Activated B cell treated with CpG ODN at 0.5 μM for 24 hours (primary cell): ENCODE results near the gene OR5M3. TPM values are rescaled to one million over a fixed set of nuclear protein-coding genes. Genes with fewer than 3 reads are reported as not detected.

Experiments used
- ATAC-seq: fragments of 200-7000 bp; cut with Tn5 transposase; one replicate; pipeline ENCODE4 v1.10.0; 2021; ENCODE audit warnings: low read depth, mild to moderate bottlenecking, moderate library complexity
- CTCF ChIA-PET: fragments of 350-600 bp; sonication (Branson Sonifier 250); formaldehyde crosslinking; loops from one replicate; lab custom pipeline; 2021; ENCODE audit warnings: antibody characterized with exemption; lab: Charles Lee
- POLR2A ChIA-PET: fragments of 350-600 bp; sonication (Branson Sonifier 250); formaldehyde crosslinking; loops from one replicate; lab custom pipeline; 2021; ENCODE audit warnings: antibody characterized with exemption; lab: Charles Lee
- DNase-seq: peaks from one replicate; pipeline ENCODE4 v3.0.0; 2022
- H3K27ac Mint-ChIP-seq: one replicate; pipeline ENCODE4 v1.8.0; 2020; ENCODE audit warnings: mixed read lengths
- H3K27me3 Mint-ChIP-seq: one replicate; pipeline ENCODE4 v1.8.0; 2021; ENCODE audit warnings: mixed read lengths
- H3K36me3 Mint-ChIP-seq: one replicate; pipeline ENCODE4 v1.8.0; 2021; ENCODE audit warnings: low read depth, mixed read lengths
- H3K4me1 Mint-ChIP-seq: one replicate; pipeline ENCODE4 v1.8.0; 2021; ENCODE audit warnings: mixed read lengths
- H3K4me3 Mint-ChIP-seq: one replicate; pipeline ENCODE4 v1.8.0; 2020; ENCODE audit warnings: mild to moderate bottlenecking, mixed read lengths
- H3K9me3 Mint-ChIP-seq: one replicate; pipeline ENCODE4 v1.8.0; 2020; ENCODE audit warnings: mixed read lengths
- intact Hi-C: fragments of 100-400 bp; cut with micrococcal nuclease; formaldehyde crosslinking; loops from one replicate; pipeline ENCODE4 v1.15.1; 2024
- total RNA-seq: library from RNA; stranded (reverse); gene quantifications from 2 replicates; pipeline ENCODE4 v1.2.3, GENCODE V29; 2022
- TF ChIP-seq, protein P1 (sequence below): fragments of 200-600 bp; IDR thresholded peaks from one replicate; pipeline ENCODE4 v1.8.0; 2022; ENCODE audit warnings: antibody characterized with exemption, mild to moderate bottlenecking

The OR5M3 gene
- total RNA-seq, 1 donor from 2014 or later, result not detected

DNA sequence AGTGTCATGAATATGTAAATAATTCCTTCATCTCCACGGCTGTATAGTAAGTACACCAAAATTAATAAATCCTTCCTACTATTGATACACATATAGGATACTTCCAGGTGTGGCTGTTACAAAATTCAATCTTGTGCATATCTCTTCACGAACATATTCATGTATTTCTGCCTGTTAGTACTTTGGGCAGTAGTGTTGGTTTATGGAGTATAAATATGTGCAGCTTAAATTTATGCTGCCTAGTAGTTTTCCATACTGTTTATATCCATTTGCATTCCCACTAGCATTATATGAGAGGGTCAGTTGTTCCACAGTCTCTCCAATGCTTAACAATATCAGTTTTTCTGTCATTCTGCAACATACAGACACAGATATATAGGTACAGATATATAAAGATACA, 22.0 kb upstream of the OR5M3 start:
- TF ChIP-seq, protein P1, sequence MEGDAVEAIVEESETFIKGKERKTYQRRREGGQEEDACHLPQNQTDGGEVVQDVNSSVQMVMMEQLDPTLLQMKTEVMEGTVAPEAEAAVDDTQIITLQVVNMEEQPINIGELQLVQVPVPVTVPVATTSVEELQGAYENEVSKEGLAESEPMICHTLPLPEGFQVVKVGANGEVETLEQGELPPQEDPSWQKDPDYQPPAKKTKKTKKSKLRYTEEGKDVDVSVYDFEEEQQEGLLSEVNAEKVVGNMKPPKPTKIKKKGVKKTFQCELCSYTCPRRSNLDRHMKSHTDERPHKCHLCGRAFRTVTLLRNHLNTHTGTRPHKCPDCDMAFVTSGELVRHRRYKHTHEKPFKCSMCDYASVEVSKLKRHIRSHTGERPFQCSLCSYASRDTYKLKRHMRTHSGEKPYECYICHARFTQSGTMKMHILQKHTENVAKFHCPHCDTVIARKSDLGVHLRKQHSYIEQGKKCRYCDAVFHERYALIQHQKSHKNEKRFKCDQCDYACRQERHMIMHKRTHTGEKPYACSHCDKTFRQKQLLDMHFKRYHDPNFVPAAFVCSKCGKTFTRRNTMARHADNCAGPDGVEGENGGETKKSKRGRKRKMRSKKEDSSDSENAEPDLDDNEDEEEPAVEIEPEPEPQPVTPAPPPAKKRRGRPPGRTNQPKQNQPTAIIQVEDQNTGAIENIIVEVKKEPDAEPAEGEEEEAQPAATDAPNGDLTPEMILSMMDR, result no peak
- peaks cover 5% of the 10 kb centered on the region for H3K9me3 Mint-ChIP-seq
- CTCF ChIA-PET, result no interaction called here
- ATAC-seq, result no peak
- intact Hi-C loops, result no loop called here
- DNase-seq, result no peak
- POLR2A ChIA-PET, result no interaction called here
- no peaks in the 10 kb centered on the region for H3K4me1 Mint-ChIP-seq
- no peaks in the 10 kb centered on the region for H3K27me3 Mint-ChIP-seq
- no peaks in the 10 kb centered on the region for H3K36me3 Mint-ChIP-seq
- no peak overlapping the region for H3K27ac Mint-ChIP-seq
- no peak overlapping the region for H3K4me3 Mint-ChIP-seq

DNA sequence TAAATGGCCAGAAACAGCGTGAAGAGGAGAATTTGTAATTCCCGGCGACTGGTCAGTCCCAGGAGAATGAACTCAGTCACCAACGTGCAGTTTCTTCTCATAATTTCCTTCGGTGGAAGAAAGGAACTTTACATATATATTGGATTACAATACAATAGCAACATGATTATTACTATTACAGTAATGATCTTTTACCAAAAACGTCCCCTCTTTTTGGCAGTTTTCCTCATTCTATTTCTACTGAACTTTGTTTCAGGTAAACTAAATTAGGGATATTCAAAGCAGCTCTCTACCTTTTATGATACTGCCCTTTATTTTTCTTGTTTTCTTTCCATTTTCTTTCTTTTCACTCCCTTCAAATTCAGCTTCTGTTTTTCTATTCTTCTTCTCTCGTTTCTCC, 18.1 kb upstream of the OR5M3 start, which contains the start of gene OR5M8:
Gene OR5M8 (minus strand): TSS at position 101 of the 400 bp plus-strand sequence. CDS start 0 bp downstream, at position 101.
- H3K9me3 Mint-ChIP-seq, result peaks cover 3% of the 10 kb centered on the region
- no peaks in the 10 kb centered on the region for H3K27me3 Mint-ChIP-seq
- CTCF ChIA-PET, result no interaction called here
- POLR2A ChIA-PET, result no interaction called here
- intact Hi-C loops, result no loop called here
- no peak within 1 kb of the TSS for H3K27ac Mint-ChIP-seq
- H3K4me1 Mint-ChIP-seq, result no peaks in the 10 kb centered on the region
- H3K36me3 Mint-ChIP-seq, result no peaks in the 10 kb centered on the region
- ATAC-seq, result no peak
- TF ChIP-seq, protein P1, result no peak
- DNase-seq, result no peak
- H3K4me3 Mint-ChIP-seq, result no peak within 1 kb of the TSS

GRCh38 chr11:56486801-56487200, 13.6 kb upstream of the OR5M3 start:
- POLR2A ChIA-PET, result no interaction called here
- ATAC-seq (no peak), DNase-seq (no peak)
- CTCF ChIA-PET, result no interaction called here
- intact Hi-C loops, result no loop called here
- Mint-ChIP-seq H3K27ac (no peak overlapping the region), H3K4me3 (no peak overlapping the region), H3K9me3 (peaks cover 11% of the 10 kb centered on the region), H3K27me3 (no peaks in the 10 kb centered on the region), H3K36me3 (no peaks in the 10 kb centered on the region), H3K4me1 (no peaks in the 10 kb centered on the region)
- TF ChIP-seq, protein P1, result no peak

DNA sequence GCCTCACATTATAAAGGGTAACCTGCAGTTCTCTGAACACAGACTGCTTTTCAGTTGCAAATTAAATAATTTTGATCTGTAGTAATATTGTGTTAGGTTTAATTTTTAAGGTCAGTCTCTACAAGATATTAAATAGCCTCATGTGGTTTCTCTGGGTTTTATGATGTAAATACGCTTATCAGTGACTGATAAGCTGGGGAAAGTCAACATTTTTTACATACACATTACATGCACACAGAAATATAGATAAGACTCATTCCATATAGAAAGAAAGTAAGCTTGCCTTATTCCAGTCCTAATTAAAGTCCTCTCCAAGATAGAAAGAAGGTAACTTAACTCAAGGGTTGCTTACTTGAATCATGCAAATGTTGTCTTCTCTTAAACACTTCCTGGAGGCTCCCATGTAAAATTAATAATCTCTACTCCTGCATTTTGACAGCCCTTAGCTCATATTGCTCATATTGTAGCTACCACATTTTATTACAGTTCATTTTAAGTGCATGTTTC, 1.6 kb upstream of the OR5M3 start:
- H3K36me3 Mint-ChIP-seq, result no peaks in the 10 kb centered on the region
- TF ChIP-seq, protein P1, result no peak
- intact Hi-C loops, result no loop called here
- H3K27me3 Mint-ChIP-seq, result no peaks in the 10 kb centered on the region
- peaks cover 3% of the 10 kb centered on the region for H3K9me3 Mint-ChIP-seq
- ATAC-seq, result no peak
- H3K4me3 Mint-ChIP-seq, result no peak overlapping the region
- no peaks in the 10 kb centered on the region for H3K4me1 Mint-ChIP-seq
- H3K27ac Mint-ChIP-seq, result no peak overlapping the region
- no peak for DNase-seq
- ChIA-PET POLR2A (no interaction called here), CTCF (no interaction called here)

DNA sequence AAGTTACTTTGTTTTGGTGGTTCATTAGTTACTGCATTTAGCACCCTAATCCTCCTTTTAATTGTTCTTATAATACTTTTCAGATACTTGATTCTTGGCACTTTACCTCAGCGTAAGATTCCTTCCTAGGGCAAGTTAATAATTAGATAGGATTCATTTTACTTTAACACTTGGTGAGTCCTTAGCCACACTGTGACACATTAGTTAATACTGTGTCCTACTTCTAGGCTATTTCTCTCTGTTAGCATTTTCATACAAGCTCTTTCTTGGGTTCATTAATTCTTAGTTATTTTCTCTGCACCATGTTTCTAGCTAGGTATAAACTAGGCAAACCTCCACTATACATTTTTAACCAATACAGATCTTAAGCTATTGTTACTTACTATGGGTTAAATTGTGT, 16.1 kb downstream of the OR5M3 start:
- DNase-seq (no peak), ATAC-seq (no peak)
- ChIA-PET POLR2A (no interaction called here), CTCF (no interaction called here)
- H3K4me1 Mint-ChIP-seq, result no peaks in the 10 kb centered on the region
- peaks cover 9% of the 10 kb centered on the region for H3K9me3 Mint-ChIP-seq
- H3K4me3 Mint-ChIP-seq, result no peak overlapping the region
- intact Hi-C loops, result no loop called here
- H3K27me3 Mint-ChIP-seq, result no peaks in the 10 kb centered on the region
- H3K27ac Mint-ChIP-seq, result no peak overlapping the region
- TF ChIP-seq, protein P1, result no peak
- no peaks in the 10 kb centered on the region for H3K36me3 Mint-ChIP-seq
